ENCODE measurements around the gene IGSF11.

- TF ChIP-seq EZH2 (IDR thresholded peaks at IDR 0.05; ENCODE audit: insufficient read depth, low read length) (no peak), CTCF (IDR thresholded peaks at IDR 0.05; ENCODE audit: insufficient read depth, low read depth, low read length) (no peak)
These were observed 88.8 kb downstream of the IGSF11 start for GRCh38 chr3:118945834-118946233.
